WTC11 (cell line): ENCODE data around the gene ARHGEF37. TPM values are rescaled to one million over a fixed set of nuclear protein-coding genes. Genes with fewer than 3 reads are reported as not detected.

Experiments
- ATAC-seq: fragments of 200-7000 bp; cut with Tn5 transposase; 2 replicates; pipeline ENCODE4 v1.10.0; 2021; ENCODE audit warnings: mild to moderate bottlenecking, moderate library complexity
- CTCF ChIA-PET: fragments of 300-600 bp; sonication (Branson Sonifier 250); formaldehyde crosslinking; loops from one replicate; lab custom pipeline; 2021; ENCODE audit warnings: antibody characterized with exemption; lab: Charles Lee
- POLR2A ChIA-PET: fragments of 350-600 bp; sonication (Branson Sonifier 250); formaldehyde crosslinking; loops from one replicate; lab custom pipeline; 2021; ENCODE audit warnings: antibody characterized with exemption; lab: Charles Lee
- DNase-seq: peaks from one replicate; pipeline ENCODE4 v3.0.0; 2021; ENCODE audit warnings: low spot score
- H3K27ac Mint-ChIP-seq: 2 replicates; pipeline ENCODE4 v1.8.0; 2021; ENCODE audit warnings: mixed read lengths
- H3K27me3 Mint-ChIP-seq: 2 replicates; pipeline ENCODE4 v1.8.0; 2021; ENCODE audit warnings: low read depth, mild to moderate bottlenecking, moderate library complexity, mixed read lengths
- H3K36me3 Mint-ChIP-seq: 2 replicates; pipeline ENCODE4 v1.8.0; 2021; ENCODE audit warnings: mixed read lengths
- H3K4me1 Mint-ChIP-seq: 2 replicates; pipeline ENCODE4 v1.8.0; 2022; ENCODE audit warnings: mixed read lengths
- H3K4me3 Mint-ChIP-seq: 2 replicates; pipeline ENCODE4 v1.8.0; 2021; ENCODE audit warnings: mild to moderate bottlenecking, moderate library complexity, mixed read lengths
- H3K9me3 Mint-ChIP-seq: 2 replicates; pipeline ENCODE4 v1.8.0; 2021; ENCODE audit warnings: mixed read lengths
- ATF6 ChIP-seq: sonication (generic); formaldehyde crosslinking; IDR thresholded peaks from 2 replicates; pipeline ENCODE4 v1.8.1; 2023; ENCODE audit warnings: mild to moderate bottlenecking, missing genetic modification reagents
- CBFB ChIP-seq: sonication (generic); formaldehyde crosslinking; IDR thresholded peaks from 2 replicates; pipeline ENCODE4 v1.8.1; 2022; ENCODE audit warnings: mild to moderate bottlenecking, low read depth, missing genetic modification reagents
- CDX4 ChIP-seq: fragments of 250-450 bp; sonication (Bioruptor Pico); IDR thresholded peaks from 2 replicates; pipeline ENCODE4 v1.9.0; 2021; ENCODE audit warnings: moderate library complexity, mild to moderate bottlenecking, inconsistent platforms, borderline replicate concordance
- CREB1 ChIP-seq: sonication (generic); formaldehyde crosslinking; IDR thresholded peaks from 2 replicates; pipeline ENCODE4 v1.8.0; 2023; ENCODE audit warnings: mild to moderate bottlenecking, missing genetic modification reagents
- E2F4 ChIP-seq: sonication (generic); formaldehyde crosslinking; IDR thresholded peaks from 2 replicates; pipeline ENCODE4 v1.8.1; 2022; ENCODE audit warnings: low read depth, mild to moderate bottlenecking, moderate library complexity, missing genetic modification reagents, borderline replicate concordance
- FOXK1 ChIP-seq: sonication (generic); formaldehyde crosslinking; IDR thresholded peaks from 2 replicates; pipeline ENCODE4 v1.8.0; 2022; ENCODE audit warnings: mild to moderate bottlenecking, moderate library complexity, missing genetic modification reagents
- HMGA2 ChIP-seq: fragments of 250-450 bp; sonication (Bioruptor Pico); IDR thresholded peaks from 2 replicates; pipeline ENCODE4 v1.4.0; 2021; ENCODE audit warnings: mild to moderate bottlenecking, moderate library complexity
- IRF2 ChIP-seq: sonication (generic); formaldehyde crosslinking; IDR thresholded peaks from 2 replicates; pipeline ENCODE4 v1.8.0; 2022; ENCODE audit warnings: low read depth, missing genetic modification reagents, borderline replicate concordance
- JUN ChIP-seq: sonication (generic); formaldehyde crosslinking; IDR thresholded peaks from 2 replicates; pipeline ENCODE4 v1.8.0; 2023; ENCODE audit warnings: mild to moderate bottlenecking, missing genetic modification reagents
- NFATC4 ChIP-seq: fragments of 250-450 bp; sonication (Bioruptor Pico); IDR thresholded peaks from 2 replicates; pipeline ENCODE4 v1.9.0; 2021; ENCODE audit warnings: mild to moderate bottlenecking
- NFE2L1 ChIP-seq: sonication (generic); formaldehyde crosslinking; IDR thresholded peaks from 2 replicates; pipeline ENCODE4 v1.8.1; 2023; ENCODE audit warnings: missing genetic modification reagents
- NR2C2 ChIP-seq: sonication (generic); formaldehyde crosslinking; IDR thresholded peaks from 2 replicates; pipeline ENCODE4 v1.8.0; 2022; ENCODE audit warnings: mild to moderate bottlenecking, missing genetic modification reagents
- NR3C1 ChIP-seq: sonication (generic); formaldehyde crosslinking; conservative IDR thresholded peaks from 2 replicates; pipeline ENCODE4 v1.8.1; 2023; ENCODE audit warnings: low read depth, mild to moderate bottlenecking, missing genetic modification reagents
- OVOL2 ChIP-seq: fragments of 250-450 bp; sonication (Bioruptor Pico); IDR thresholded peaks from 2 replicates; pipeline ENCODE4 v1.9.0; 2021; ENCODE audit warnings: mild to moderate bottlenecking, borderline replicate concordance
- SMAD3 ChIP-seq: sonication (generic); formaldehyde crosslinking; IDR thresholded peaks from 2 replicates; pipeline ENCODE4 v1.8.0; 2022; ENCODE audit warnings: missing genetic modification reagents, mild to moderate bottlenecking, borderline replicate concordance
- SMAD4 ChIP-seq: sonication (generic); formaldehyde crosslinking; IDR thresholded peaks from 2 replicates; pipeline ENCODE4 v1.8.0; 2022; ENCODE audit warnings: mild to moderate bottlenecking, missing genetic modification reagents
- ZNF281 ChIP-seq: sonication (generic); formaldehyde crosslinking; IDR thresholded peaks from 2 replicates; pipeline ENCODE4 v1.8.0; 2023; ENCODE audit warnings: mild to moderate bottlenecking, missing genetic modification reagents
- ZNF396 ChIP-seq: fragments of 250-450 bp; sonication (Bioruptor Pico); IDR thresholded peaks from 2 replicates; pipeline ENCODE4 v1.8.0; 2021; ENCODE audit warnings: mild to moderate bottlenecking, moderate library complexity, borderline replicate concordance
- ZNF423 ChIP-seq: fragments of 250-450 bp; sonication (Bioruptor Pico); IDR thresholded peaks from 2 replicates; pipeline ENCODE4 v2.1.2; 2022; ENCODE audit warnings: mild to moderate bottlenecking, moderate library complexity
- total RNA-seq: library from RNA; stranded (reverse); gene quantifications from 3 replicates; pipeline ENCODE4 v1.2.3, GENCODE V29; 2021
- TF ChIP-seq, protein P1 (sequence below): sonication (generic); formaldehyde crosslinking; IDR thresholded peaks from 2 replicates; pipeline ENCODE4 v1.8.0; 2022; ENCODE audit warnings: mild to moderate bottlenecking, missing genetic modification reagents
- TF ChIP-seq, protein P2 (sequence below): sonication (generic); formaldehyde crosslinking; IDR thresholded peaks from 2 replicates; pipeline ENCODE4 v1.8.0; 2022; ENCODE audit warnings: mild to moderate bottlenecking, missing genetic modification reagents

Gene ARHGEF37
- total RNA-seq, 1 experiment from 2014 or later: 1.1 TPM

DNA sequence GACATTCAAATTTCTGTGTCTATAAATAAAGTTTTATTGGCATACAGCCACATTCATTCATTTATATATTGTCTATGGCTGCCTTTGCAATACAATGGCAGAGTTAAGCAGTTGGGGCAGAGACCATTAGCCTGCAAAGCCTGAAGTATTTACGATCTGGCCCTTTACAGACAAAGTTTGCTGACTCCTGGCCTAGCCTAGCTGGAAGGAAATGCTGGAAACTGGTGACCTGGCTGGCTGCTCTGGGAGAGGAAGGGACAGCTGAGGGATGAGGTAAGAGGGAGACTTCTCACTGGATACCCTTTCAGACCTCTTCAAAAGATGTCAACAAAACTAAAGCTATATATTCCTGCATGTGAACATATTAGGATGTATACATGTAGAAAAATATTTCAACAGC lies 82.8 kb downstream of the ARHGEF37 start:
- POLR2A ChIA-PET: no interaction called here
- no peak overlapping the region for H3K27ac Mint-ChIP-seq
- H3K27me3 Mint-ChIP-seq: no peaks in the 10 kb centered on the region
- CTCF ChIA-PET: interaction anchor here (0.9 to 1.4 kb wide), 3 partner anchors 68 to 170 kb away, joined by 3 to 5 read pairs (median 3); no protein-coding TSS in a partner anchor
- DNase-seq: no peak
- ATAC-seq: no peak
- H3K9me3 Mint-ChIP-seq: peaks cover 8% of the 10 kb centered on the region
- H3K4me3 Mint-ChIP-seq: no peak overlapping the region
- peaks cover 3% of the 10 kb centered on the region; the same call in 1 of the 2 replicates for H3K36me3 Mint-ChIP-seq
- TF ChIP-seq NR3C1 (CRISPR knock-in tag) (no peak), JUN (no peak), E2F4 (no peak), CDX4 (CRISPR knock-in tag) (no peak)
- TF ChIP-seq, protein P1, sequence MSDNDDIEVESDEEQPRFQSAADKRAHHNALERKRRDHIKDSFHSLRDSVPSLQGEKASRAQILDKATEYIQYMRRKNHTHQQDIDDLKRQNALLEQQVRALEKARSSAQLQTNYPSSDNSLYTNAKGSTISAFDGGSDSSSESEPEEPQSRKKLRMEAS (CRISPR knock-in tag): no peak
- H3K4me1 Mint-ChIP-seq: peaks cover under 1% of the 10 kb centered on the region; the same call in 1 of the 2 replicates

GRCh38 chr5:149664666-149665415 lies 83.5 kb downstream of the ARHGEF37 start:
- no peak for TF ChIP-seq ZNF396
- no peak for TF ChIP-seq SMAD3 (CRISPR knock-in tag)
- TF ChIP-seq IRF2 (CRISPR knock-in tag): no peak
- no peak for TF ChIP-seq CREB1 (CRISPR knock-in tag)
- TF ChIP-seq NR2C2 (CRISPR knock-in tag): no peak
- TF ChIP-seq CBFB (CRISPR knock-in tag): no peak
- no peak for TF ChIP-seq ATF6 (CRISPR knock-in tag)
- peaks cover 8% of the 10 kb centered on the region for H3K9me3 Mint-ChIP-seq
- peaks cover 5% of the 10 kb centered on the region for H3K36me3 Mint-ChIP-seq
- DNase-seq: no peak
- H3K27me3 Mint-ChIP-seq: no peaks in the 10 kb centered on the region; the same call in 1 of the 2 replicates
- ChIA-PET CTCF (interaction anchor here (0.6 to 1.4 kb wide), 4 partner anchors 68 to 169 kb away, joined by 3 to 5 read pairs (median 4); no protein-coding TSS in a partner anchor), POLR2A (no interaction called here)
- no peak overlapping the region for H3K4me3 Mint-ChIP-seq
- H3K27ac Mint-ChIP-seq: no peak overlapping the region
- no peak for ATAC-seq
- H3K4me1 Mint-ChIP-seq: no peaks in the 10 kb centered on the region; the same call in 1 of the 2 replicates

DNA sequence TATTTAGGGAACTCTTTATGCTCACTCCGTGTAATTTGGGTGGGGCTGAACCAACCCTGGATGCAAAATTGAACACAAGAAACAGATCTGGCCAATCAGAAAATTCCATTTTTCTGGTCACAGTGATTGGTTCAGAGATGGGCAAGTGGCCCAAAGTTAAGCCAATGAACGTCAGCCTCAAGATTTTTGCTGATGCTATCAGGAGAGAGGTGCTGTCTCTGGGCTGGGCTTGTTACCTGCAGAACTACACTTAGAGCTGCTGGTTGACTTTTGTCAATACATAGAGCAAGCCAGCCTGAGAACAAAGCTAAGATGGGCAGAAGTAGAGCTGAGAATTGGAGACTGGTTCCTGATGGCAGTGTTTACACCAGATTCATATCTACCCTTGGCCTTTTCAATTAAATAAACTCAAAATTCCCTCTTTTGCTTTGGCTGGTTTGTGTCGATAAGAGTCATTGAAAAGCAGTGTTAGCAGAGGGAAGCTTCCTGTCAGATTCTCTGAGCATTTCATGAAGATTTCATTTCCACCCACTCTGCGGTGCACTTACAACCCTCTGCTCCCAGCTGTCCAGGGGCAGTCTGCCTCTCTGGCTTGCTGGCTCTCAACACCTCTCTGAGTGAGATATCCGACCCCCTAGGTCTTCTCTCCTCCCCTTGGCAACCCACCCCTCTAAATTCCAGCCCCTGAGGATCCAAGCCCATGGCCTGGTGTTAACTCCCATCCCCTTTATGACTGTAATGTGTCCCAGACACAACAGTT lies 84.3 kb downstream of the ARHGEF37 start:
- ChIA-PET CTCF (interaction anchor here (0.6 to 2.6 kb wide), 6 partner anchors 9 to 412 kb away, joined by 3 to 23 read pairs (median 4); no protein-coding TSS in a partner anchor), POLR2A (no interaction called here)
- H3K36me3 Mint-ChIP-seq: peaks cover 5% of the 10 kb centered on the region
- no peak overlapping the region for H3K4me3 Mint-ChIP-seq
- H3K9me3 Mint-ChIP-seq: peaks cover 8% of the 10 kb centered on the region
- no peak for DNase-seq
- no peaks in the 10 kb centered on the region; the same call in 1 of the 2 replicates for H3K27me3 Mint-ChIP-seq
- H3K4me1 Mint-ChIP-seq: no peaks in the 10 kb centered on the region; the same call in 1 of the 2 replicates
- H3K27ac Mint-ChIP-seq: no peak overlapping the region
- no peak for ATAC-seq
- TF ChIP-seq HMGA2 (CRISPR knock-in tag) (no peak), SMAD4 (no peak), OVOL2 (CRISPR knock-in tag) (no peak), NFE2L1 (CRISPR knock-in tag) (no peak), NR3C1 (CRISPR knock-in tag) (no peak), ZNF281 (CRISPR knock-in tag) (no peak), FOXK1 (no peak), NFATC4 (CRISPR knock-in tag) (no peak), JUN (no peak), ZNF423 (CRISPR knock-in tag) (no peak)
- TF ChIP-seq, protein P2, sequence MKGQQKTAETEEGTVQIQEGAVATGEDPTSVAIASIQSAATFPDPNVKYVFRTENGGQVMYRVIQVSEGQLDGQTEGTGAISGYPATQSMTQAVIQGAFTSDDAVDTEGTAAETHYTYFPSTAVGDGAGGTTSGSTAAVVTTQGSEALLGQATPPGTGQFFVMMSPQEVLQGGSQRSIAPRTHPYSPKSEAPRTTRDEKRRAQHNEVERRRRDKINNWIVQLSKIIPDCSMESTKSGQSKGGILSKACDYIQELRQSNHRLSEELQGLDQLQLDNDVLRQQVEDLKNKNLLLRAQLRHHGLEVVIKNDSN (CRISPR knock-in tag): no peak
